ENCODE measurements around the gene CCL7.

The CCL7 gene

GRCh38 chr17:34287875-34288274 is 17.9 kb downstream of the CCL7 start:
- DNase-seq (ENCODE audit: low spot score) = no peak

- no peak for DNase-seq (ENCODE audit: low spot score)
Observed at GRCh38 chr17:34290586-34290985, 20.6 kb downstream of the CCL7 start.

- peak; percentile 52 for DNase-seq (ENCODE audit: low spot score)
Observed at GRCh38 chr17:34291721-34292348, 21.8 kb downstream of the CCL7 start.

GRCh38 chr17:34299027-34299426 is 29.0 kb downstream of the CCL7 start:
- DNase-seq (ENCODE audit: low spot score) = no peak

- no peak for DNase-seq (ENCODE audit: low spot score)
Observed at GRCh38 chr17:34299956-34300577, 30.0 kb downstream of the CCL7 start.

- DNase-seq (ENCODE audit: low spot score) = no peak
Observed at GRCh38 chr17:34300652-34301370, 30.8 kb downstream of the CCL7 start.

- no peak for DNase-seq (ENCODE audit: low spot score)
Observed at GRCh38 chr17:34301986-34302385, 32.0 kb downstream of the CCL7 start.

GRCh38 chr17:34302636-34303035 is 32.6 kb downstream of the CCL7 start:
- DNase-seq (ENCODE audit: low spot score) = no peak

- no peak for DNase-seq (ENCODE audit: low spot score)
Observed at GRCh38 chr17:34303606-34304005, 33.6 kb downstream of the CCL7 start.

- DNase-seq (ENCODE audit: low spot score) = no peak
Observed at GRCh38 chr17:34305061-34305460, 35.0 kb downstream of the CCL7 start.

GRCh38 chr17:34305606-34306005 is 35.6 kb downstream of the CCL7 start:
- DNase-seq (ENCODE audit: low spot score) = no peak

- peak; percentile 27 for DNase-seq (ENCODE audit: low spot score)
Observed at GRCh38 chr17:34306466-34306865, 36.4 kb downstream of the CCL7 start.

GRCh38 chr17:34307110-34307509 is 37.1 kb downstream of the CCL7 start:
- no peak for DNase-seq (ENCODE audit: low spot score)

- no peak for DNase-seq (ENCODE audit: low spot score)
Observed at GRCh38 chr17:34308371-34308770, 38.4 kb downstream of the CCL7 start.

GRCh38 chr17:34311291-34311690 is 41.3 kb downstream of the CCL7 start:
- no peak for DNase-seq (ENCODE audit: low spot score)

GRCh38 chr17:34312080-34312479 is 42.1 kb downstream of the CCL7 start:
- DNase-seq (ENCODE audit: low spot score) = no peak

- DNase-seq (ENCODE audit: low spot score) = no peak
Observed at GRCh38 chr17:34313164-34313563, 43.1 kb downstream of the CCL7 start.

GRCh38 chr17:34314279-34314678 is 44.3 kb downstream of the CCL7 start:
- DNase-seq (ENCODE audit: low spot score) = no peak

GRCh38 chr17:34318474-34318873 is 48.5 kb downstream of the CCL7 start:
- peak; percentile 1 for DNase-seq (ENCODE audit: low spot score)

- DNase-seq (ENCODE audit: low spot score) = no peak
Observed at GRCh38 chr17:34319039-34319483, 49.0 kb downstream of the CCL7 start, which contains the start of gene CCL8. Gene CCL8, plus strand, starts transcription at chr17:34319435. Its CDS starts 67 bp downstream, at chr17:34319502.
